Measurements from ENCODE around the gene CTTNBP2.

DNA sequence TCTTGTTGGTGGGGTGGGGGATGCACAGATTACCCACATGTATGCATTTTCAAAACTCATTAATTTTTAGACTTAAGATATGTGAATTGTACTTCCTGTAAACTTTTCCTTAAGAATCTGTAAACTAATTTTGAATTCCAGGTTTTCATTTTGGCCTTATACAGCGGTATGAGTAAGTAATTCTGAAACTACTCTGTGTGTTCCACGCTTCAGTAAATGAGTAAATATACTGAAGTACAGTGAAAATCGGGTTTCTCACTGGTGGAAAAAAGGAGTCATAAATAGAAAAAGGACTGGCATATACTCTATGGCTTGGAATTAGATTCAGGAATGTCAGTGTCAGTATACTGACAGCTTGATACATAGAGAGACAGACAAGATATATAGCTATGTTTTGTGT lies 72.8 kb downstream of the CTTNBP2 start:
- no peak for TF ChIP-seq GATA2 (IDR thresholded peaks at IDR 0.05; ENCODE audit: low read depth, low read length)
- no peak for TF ChIP-seq GATA3 (IDR thresholded peaks at IDR 0.05; ENCODE audit: low read depth, low read length)

All from SH-SY5Y (cell line).